Measurements from ENCODE around the gene SLC35A5. TPM values are rescaled to one million over a fixed set of nuclear protein-coding genes. Genes with fewer than 3 reads are reported as not detected.
A peak's percentile ranks its signal among the peaks of the same experiment; 100 is the strongest.

SLC35A5 gene
- total RNA-seq, 1 experiment from 2014 or later, result 21.4 TPM

- ChIA-PET POLR2A (interaction anchor here (1.5 to 1.6 kb wide), 2 partner anchors 26 to 79 kb away, joined by 3 read pairs; no protein-coding TSS in a partner anchor), RAD21 (ENCODE audit: low non-redundant PET in 1 of 2, low total read pairs in 2 of 2, uncharacterized antibody in 2 of 2, unreplicated experiment in 2 of 2) (no interaction called here), CTCF (interaction anchor here (1.7 kb wide), 1 partner anchor 449 kb away, joined by 4 read pairs; no protein-coding TSS in a partner anchor)
- TF ChIP-seq ZNF274 (IDR thresholded peaks at IDR 0.05; ENCODE audit: low read depth, low read length), result no peak
- TF ChIP-seq MAX (IDR thresholded peaks at IDR 0.05), result no peak
- TF ChIP-seq POLR2A (IDR thresholded peaks at IDR 0.05; ENCODE audit: borderline replicate concordance, extremely low read depth, insufficient read depth, insufficient read length), result no peak
- no peak for TF ChIP-seq EZH2 (IDR thresholded peaks at IDR 0.05)
- TF ChIP-seq POLR2AphosphoS5 (IDR thresholded peaks at IDR 0.05; ENCODE audit: low read depth, low read length), result no peak
- no peak for TF ChIP-seq TCF7L2 (IDR thresholded peaks at IDR 0.05; ENCODE audit: borderline replicate concordance, extremely low read depth, insufficient read depth, insufficient read length)
- no peak for TF ChIP-seq CEBPB (IDR thresholded peaks at IDR 0.05; ENCODE audit: low read depth)
- TF ChIP-seq ZFX (IDR thresholded peaks at IDR 0.05), result peak; percentile 43; the same call in 1 of the 2 replicates
- Histone ChIP-seq H3K4me2 (ENCODE audit: low read length) (peak overlapping the region; percentile 81), H3K27ac (ENCODE audit: low read depth, low read length) (peak overlapping the region; percentile 75), H3K4me3 (replicated peaks in 1 of 2; ENCODE audit: low read depth in 1 of 2, low read length in 2 of 2) (peak overlapping the region; percentile 80 to 94), H3K36me3 (ENCODE audit: control insufficient read depth in 1 of 2, insufficient read depth in 2 of 2, low read length in 2 of 2) (no peaks in the 10 kb centered on the region), H2AFZ (ENCODE audit: low read depth, low read length, poor library complexity, severe bottlenecking) (peak overlapping the region; percentile 41), H3K9me3 (ENCODE audit: control insufficient read depth in 1 of 2, insufficient read depth in 1 of 2, low read depth in 1 of 2, low read length in 2 of 2) (no peaks in the 10 kb centered on the region), H3K9me2 (ENCODE audit: insufficient read depth) (no peaks in the 10 kb centered on the region), H3K27me3 (ENCODE audit: insufficient read depth, low read length) (no peaks in the 10 kb centered on the region), H3K4me1 (ENCODE audit: control insufficient read depth in 1 of 2, insufficient read depth in 2 of 2, low read length in 2 of 2) (peaks cover 9 to 11% of the 10 kb centered on the region in 2 experiments; a peak in 3 of 4 replicates), H4K20me1 (ENCODE audit: insufficient read depth) (no peaks in the 10 kb centered on the region), H3K79me2 (ENCODE audit: insufficient read depth, low read length) (peaks cover 41% of the 10 kb centered on the region), H3K9ac (ENCODE audit: low read length) (peak overlapping the region; percentile 81)
- intact Hi-C loops (cut with micrococcal nuclease), result loop anchor here (5.0 kb wide), 1 partner anchor 431 kb away; the partner anchor contains the start of gene GTPBP8
- peak; percentile 64 for DNase-seq (ENCODE audit: low read depth, low spot score)
- BruUV-seq (replicated peaks), result TSS peak; percentile 54
- peak; percentile 34 for ATAC-seq
Measured at GRCh38 chr3:112560721-112561483, 943 bp upstream of the SLC35A5 start.

DNA sequence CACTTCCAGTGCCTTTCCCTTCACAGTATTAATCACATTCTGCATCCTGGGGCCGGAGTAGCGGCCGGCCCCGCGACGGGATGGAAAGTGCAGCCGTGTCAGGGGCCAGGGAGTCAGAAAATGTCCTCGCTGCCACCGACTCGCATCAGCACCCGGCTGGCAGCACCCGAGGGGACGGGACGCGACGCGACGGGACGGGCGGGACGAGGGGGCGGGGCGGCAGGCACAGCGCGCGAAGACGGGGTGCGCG, 436 bp upstream of the SLC35A5 start:
- Histone ChIP-seq H3K36me3 (ENCODE audit: control insufficient read depth in 1 of 2, insufficient read depth in 2 of 2, low read length in 2 of 2) (no peaks in the 10 kb centered on the region), H4K20me1 (ENCODE audit: insufficient read depth) (no peaks in the 10 kb centered on the region), H3K4me3 (replicated peaks in 1 of 2; ENCODE audit: low read depth in 1 of 2, low read length in 2 of 2) (peak overlapping the region; percentile 80 to 94), H2AFZ (ENCODE audit: low read depth, low read length, poor library complexity, severe bottlenecking) (no peak overlapping the region), H3K79me2 (ENCODE audit: insufficient read depth, low read length) (peaks cover 39% of the 10 kb centered on the region), H3K27ac (ENCODE audit: low read depth, low read length) (peak overlapping the region; percentile 75), H3K4me1 (ENCODE audit: control insufficient read depth in 1 of 2, insufficient read depth in 2 of 2, low read length in 2 of 2) (peaks cover 9 to 11% of the 10 kb centered on the region in 2 experiments; a peak in 3 of 4 replicates), H3K4me2 (ENCODE audit: low read length) (peak overlapping the region; percentile 81), H3K9ac (ENCODE audit: low read length) (peak overlapping the region; percentile 81), H3K9me2 (ENCODE audit: insufficient read depth) (no peaks in the 10 kb centered on the region), H3K27me3 (ENCODE audit: insufficient read depth, low read length) (no peaks in the 10 kb centered on the region), H3K9me3 (ENCODE audit: control insufficient read depth in 1 of 2, insufficient read depth in 1 of 2, low read depth in 1 of 2, low read length in 2 of 2) (no peaks in the 10 kb centered on the region)
- BruUV-seq (replicated peaks), result no TSS peak
- POLR2A ChIA-PET, result interaction anchor here (1.5 to 1.6 kb wide), 2 partner anchors 25 to 79 kb away, joined by 3 read pairs; no protein-coding TSS in a partner anchor
- DNase-seq (ENCODE audit: low read depth, low spot score), result no peak
- RAD21 ChIA-PET (ENCODE audit: low non-redundant PET in 1 of 2, low total read pairs in 2 of 2, uncharacterized antibody in 2 of 2, unreplicated experiment in 2 of 2), result no interaction called here
- intact Hi-C loops (cut with micrococcal nuclease), result loop anchor here (5.0 kb wide), 1 partner anchor 431 kb away; the partner anchor contains the start of gene GTPBP8
- ATAC-seq, result peak; percentile 69
- CTCF ChIA-PET, result interaction anchor here (1.7 kb wide), 1 partner anchor 450 kb away, joined by 4 read pairs; no protein-coding TSS in a partner anchor
- TF ChIP-seq FOSL1 (IDR thresholded peaks at IDR 0.05; ENCODE audit: low read depth), result no peak
- no peak for TF ChIP-seq EGR1 (IDR thresholded peaks at IDR 0.05; ENCODE audit: low read depth)
- TF ChIP-seq ZFX (IDR thresholded peaks at IDR 0.05), result no peak
- TF ChIP-seq, protein P1, sequence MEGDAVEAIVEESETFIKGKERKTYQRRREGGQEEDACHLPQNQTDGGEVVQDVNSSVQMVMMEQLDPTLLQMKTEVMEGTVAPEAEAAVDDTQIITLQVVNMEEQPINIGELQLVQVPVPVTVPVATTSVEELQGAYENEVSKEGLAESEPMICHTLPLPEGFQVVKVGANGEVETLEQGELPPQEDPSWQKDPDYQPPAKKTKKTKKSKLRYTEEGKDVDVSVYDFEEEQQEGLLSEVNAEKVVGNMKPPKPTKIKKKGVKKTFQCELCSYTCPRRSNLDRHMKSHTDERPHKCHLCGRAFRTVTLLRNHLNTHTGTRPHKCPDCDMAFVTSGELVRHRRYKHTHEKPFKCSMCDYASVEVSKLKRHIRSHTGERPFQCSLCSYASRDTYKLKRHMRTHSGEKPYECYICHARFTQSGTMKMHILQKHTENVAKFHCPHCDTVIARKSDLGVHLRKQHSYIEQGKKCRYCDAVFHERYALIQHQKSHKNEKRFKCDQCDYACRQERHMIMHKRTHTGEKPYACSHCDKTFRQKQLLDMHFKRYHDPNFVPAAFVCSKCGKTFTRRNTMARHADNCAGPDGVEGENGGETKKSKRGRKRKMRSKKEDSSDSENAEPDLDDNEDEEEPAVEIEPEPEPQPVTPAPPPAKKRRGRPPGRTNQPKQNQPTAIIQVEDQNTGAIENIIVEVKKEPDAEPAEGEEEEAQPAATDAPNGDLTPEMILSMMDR (IDR thresholded peaks at IDR 0.05 in 2 of 3, conservative IDR thresholded peaks at IDR 0.05 in 1 of 3; ENCODE audit: borderline replicate concordance in 1 of 3, insufficient read depth in 1 of 3, low read depth in 2 of 3, low read length in 2 of 3), result no peak
- TF ChIP-seq SRF (IDR thresholded peaks at IDR 0.05; ENCODE audit: low read depth), result peak; percentile 28; the same call in 1 of the 2 replicates
- TF ChIP-seq RAD21 (IDR thresholded peaks at IDR 0.05; ENCODE audit: low read depth), result no peak
- TF ChIP-seq EZH2phosphoT487 (IDR thresholded peaks at IDR 0.05; ENCODE audit: borderline replicate concordance), result no peak
